Psoas muscle (tissue), 8 donors: ENCODE data around the gene NOVA1. TPM values are rescaled to one million over a fixed set of nuclear protein-coding genes. Genes with fewer than 3 reads are reported as not detected.

ENCODE experiments used
- ATAC-seq, 4 donors: fragments of 200-7000 bp; cut with Tn5 transposase; one replicate each; pipeline ENCODE4 v1.9.1; 2020; ENCODE audit warnings: moderate library complexity in 3 of 4, mild to moderate bottlenecking in 2 of 4
- DNase-seq, 2 donors: peaks; one replicate each; pipeline ENCODE4 v3.0.0-alpha.2; 2020
- H3K27ac ChIP-seq: fragments of 200-600 bp; one replicate; pipeline ENCODE4 v1.8.0; 2022
- H3K27me3 ChIP-seq, 3 donors: fragments of 200-600 bp in 1 of 3; one replicate each; pipeline versions ENCODE4 v1.6.1 to v1.8.0; 2013 to 2022; ENCODE audit warnings: low read length in 2 of 3, mild to moderate bottlenecking in 2 of 3, moderate library complexity in 1 of 3; ENCODE audit not compliant: insufficient read depth in 3 of 3
- H3K36me3 ChIP-seq, 2 donors: fragments of 200-600 bp in 1 of 2; one replicate each; pipeline versions ENCODE4 v1.6.1 to v1.8.0; 2013 to 2022; ENCODE audit warnings: low read depth in 1 of 2, mild to moderate bottlenecking in 1 of 2, moderate library complexity in 1 of 2; ENCODE audit not compliant: insufficient read depth in 1 of 2
- H3K4me1 ChIP-seq: fragments of 200-600 bp; one replicate; pipeline ENCODE4 v1.8.0; 2022
- H3K4me3 ChIP-seq: fragments of 200-600 bp; one replicate; pipeline ENCODE4 v1.8.0; 2022; ENCODE audit warnings: mild to moderate bottlenecking
- H3K9me3 ChIP-seq: fragments of 200-600 bp; one replicate; pipeline ENCODE4 v1.8.0; 2022
- WGBS, 3 donors: extraction: QIAGEN DNeasy Blood & Tissue Kit; methylation state at CpG; one replicate each; pipeline versions ENCODE4 v1.1.6 to v1.1.7; 2013; 5-methylcytosine and 5-hydroxymethylcytosine counted together
- intact Hi-C, 2 donors: fragments of 100-400 bp; cut with DNase I; formaldehyde crosslinking; loops; one replicate each; pipeline versions ENCODE4 v1.11.0 to v1.14.2; 2022
- polyA plus RNA-seq, 3 donors: library from polyadenylated mRNA; stranded (reverse); fragments of 200-250 nt; gene quantifications; one replicate each; pipeline ENCODE4 v1.2.3, GENCODE V29; 2013
- total RNA-seq, 4 donors: library from RNA; stranded (reverse); fragmentation: NEBNext Ultra II Directional in 2 of 4; extraction: Animal tissue kit (Norgen Biotek cat#: 25700) in 2 of 4; gene quantifications; one replicate each; pipeline versions ENCODE4 v1.2.1 to v1.2.4, GENCODE V29; 2021 to 2023
- TF ChIP-seq, protein P1 (sequence below): fragments of 200-600 bp; IDR thresholded peaks from one replicate; pipeline ENCODE4 v1.8.0; 2022; ENCODE audit warnings: antibody characterized with exemption
- donor health status: healthy with polysubstance abuse.
- donor health status: DM: no; HTN: no; CAD: no; lungs with moderate emphysema.
- donor health status: Bipolar disorder and iron deficiency.
- donor health status: healthy.
- donor health status: DM: yes; HTN: yes; CAD: no.
- donor health status: DM: no; HTN: no; CAD: no.
- donor health status: DM: no; HTN: no; CAD: no.
- donor health status: DM: yes; HTN: yes; CAD: no.

The NOVA1 gene
- total and polyA plus RNA-seq, 7 donors = 0.73 to 4.4 (median 2.5) TPM

DNA sequence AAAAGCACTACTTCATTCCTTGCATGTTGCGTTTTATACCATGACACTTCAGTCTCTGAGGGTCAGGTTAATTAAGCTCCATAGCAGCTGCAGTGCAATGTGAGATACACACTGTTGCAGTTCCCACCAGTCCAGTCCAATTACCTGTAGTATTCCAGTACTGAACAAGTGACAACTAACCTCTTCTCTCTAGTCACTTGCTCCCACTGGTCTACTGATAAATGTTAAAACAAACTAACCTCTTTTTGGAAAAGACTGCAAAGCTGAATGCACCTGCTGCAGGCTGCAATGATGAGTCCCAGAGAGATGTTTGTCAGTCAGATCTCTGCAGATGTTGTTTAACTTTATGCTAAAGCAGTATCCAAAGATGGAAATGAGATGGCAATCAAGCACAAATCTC lies 7.9 kb downstream of the NOVA1 start:
- TF ChIP-seq, protein P1, sequence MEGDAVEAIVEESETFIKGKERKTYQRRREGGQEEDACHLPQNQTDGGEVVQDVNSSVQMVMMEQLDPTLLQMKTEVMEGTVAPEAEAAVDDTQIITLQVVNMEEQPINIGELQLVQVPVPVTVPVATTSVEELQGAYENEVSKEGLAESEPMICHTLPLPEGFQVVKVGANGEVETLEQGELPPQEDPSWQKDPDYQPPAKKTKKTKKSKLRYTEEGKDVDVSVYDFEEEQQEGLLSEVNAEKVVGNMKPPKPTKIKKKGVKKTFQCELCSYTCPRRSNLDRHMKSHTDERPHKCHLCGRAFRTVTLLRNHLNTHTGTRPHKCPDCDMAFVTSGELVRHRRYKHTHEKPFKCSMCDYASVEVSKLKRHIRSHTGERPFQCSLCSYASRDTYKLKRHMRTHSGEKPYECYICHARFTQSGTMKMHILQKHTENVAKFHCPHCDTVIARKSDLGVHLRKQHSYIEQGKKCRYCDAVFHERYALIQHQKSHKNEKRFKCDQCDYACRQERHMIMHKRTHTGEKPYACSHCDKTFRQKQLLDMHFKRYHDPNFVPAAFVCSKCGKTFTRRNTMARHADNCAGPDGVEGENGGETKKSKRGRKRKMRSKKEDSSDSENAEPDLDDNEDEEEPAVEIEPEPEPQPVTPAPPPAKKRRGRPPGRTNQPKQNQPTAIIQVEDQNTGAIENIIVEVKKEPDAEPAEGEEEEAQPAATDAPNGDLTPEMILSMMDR = no peak
- Histone ChIP-seq H3K4me3 (no peak overlapping the region), H3K27ac (no peak overlapping the region), H3K9me3 (no peaks in the 10 kb centered on the region), H3K27me3 (no peaks in the 10 kb centered on the region), H3K36me3 (no peaks in the 10 kb centered on the region), H3K4me1 (no peaks in the 10 kb centered on the region)
- DNase-seq (no peak), ATAC-seq (no peak)
- WGBS, 3 donors = 69 to 72% (median 72%) methylated on average over 1 of the region's 1 CpG
- intact Hi-C loops = no loop called here

DNA sequence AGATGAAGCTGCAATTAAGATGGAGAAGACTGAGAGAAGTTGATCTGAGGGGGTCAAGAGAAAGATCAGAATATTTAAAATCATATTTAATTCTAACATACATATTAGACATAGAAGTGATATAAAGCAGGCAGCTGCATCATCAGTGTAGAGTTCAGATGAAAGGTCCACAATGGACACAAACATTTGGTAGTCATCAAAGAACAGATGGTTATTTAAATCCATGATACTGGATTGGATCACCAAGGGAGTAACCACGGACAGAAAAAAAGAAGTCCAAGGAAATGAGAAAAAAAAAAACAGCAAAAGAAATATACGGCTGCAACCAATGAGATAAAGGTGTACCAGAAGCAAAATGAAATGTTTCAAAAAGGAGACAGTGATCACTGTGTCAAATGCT lies 20.1 kb downstream of the NOVA1 start:
- H3K4me1 ChIP-seq = no peaks in the 10 kb centered on the region
- TF ChIP-seq, protein P1 = no peak
- no peak for DNase-seq
- no peaks in the 10 kb centered on the region for H3K27me3 ChIP-seq
- H3K36me3 ChIP-seq = no peaks in the 10 kb centered on the region
- no peak overlapping the region for H3K4me3 ChIP-seq
- no peak for ATAC-seq
- no peaks in the 10 kb centered on the region for H3K9me3 ChIP-seq
- 41 to 50% (median 50%) methylated on average over 2 of the region's 2 CpGs for WGBS, 3 donors
- H3K27ac ChIP-seq = no peak overlapping the region
- intact Hi-C loops = loop anchor here in 1 of 2 donors (5.0 kb wide), 1 partner anchor 60 kb away; no protein-coding TSS in a partner anchor

DNA sequence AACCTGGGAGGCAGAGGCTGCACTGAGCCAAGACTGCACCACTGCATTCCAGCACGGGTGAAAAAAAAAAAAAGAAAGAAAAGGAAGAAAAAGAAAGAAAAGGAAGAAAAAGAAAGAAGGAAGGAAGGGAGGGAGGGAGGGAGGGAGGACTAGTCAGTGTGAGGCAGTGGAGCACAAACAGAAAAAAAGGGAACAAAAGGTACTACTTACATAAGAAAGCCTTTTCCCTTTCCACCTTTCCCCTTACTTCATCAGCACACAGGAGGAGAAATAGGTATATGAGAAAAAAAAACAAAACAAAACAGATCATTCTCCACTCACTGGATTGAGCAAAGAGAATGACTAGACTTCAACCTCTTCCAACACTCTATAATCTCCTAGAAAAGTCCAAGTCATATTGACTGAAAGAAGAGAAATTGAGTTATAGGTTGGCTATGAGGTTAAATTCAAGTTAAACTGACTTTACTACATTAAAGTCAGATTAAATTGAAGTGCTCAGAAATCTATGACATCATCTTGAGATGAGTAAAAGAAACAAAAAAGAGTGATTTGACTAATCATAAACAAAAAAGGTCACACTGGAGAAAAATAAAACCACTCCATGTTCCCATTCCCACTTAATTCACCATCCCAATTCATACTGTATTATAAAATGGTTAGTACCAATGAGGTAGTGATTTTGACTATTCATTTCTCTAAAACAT lies 43.6 kb downstream of the NOVA1 start:
- Histone ChIP-seq H3K4me1 (no peaks in the 10 kb centered on the region), H3K36me3 (no peaks in the 10 kb centered on the region), H3K4me3 (no peak overlapping the region), H3K27ac (no peak overlapping the region), H3K9me3 (no peaks in the 10 kb centered on the region), H3K27me3 (no peaks in the 10 kb centered on the region)
- 43 to 67% (median 55%) methylated on average over 1 of the region's 1 CpG for WGBS, 3 donors
- no peak for DNase-seq
- intact Hi-C loops = no loop called here
- TF ChIP-seq, protein P1 = no peak
- no peak for ATAC-seq

DNA sequence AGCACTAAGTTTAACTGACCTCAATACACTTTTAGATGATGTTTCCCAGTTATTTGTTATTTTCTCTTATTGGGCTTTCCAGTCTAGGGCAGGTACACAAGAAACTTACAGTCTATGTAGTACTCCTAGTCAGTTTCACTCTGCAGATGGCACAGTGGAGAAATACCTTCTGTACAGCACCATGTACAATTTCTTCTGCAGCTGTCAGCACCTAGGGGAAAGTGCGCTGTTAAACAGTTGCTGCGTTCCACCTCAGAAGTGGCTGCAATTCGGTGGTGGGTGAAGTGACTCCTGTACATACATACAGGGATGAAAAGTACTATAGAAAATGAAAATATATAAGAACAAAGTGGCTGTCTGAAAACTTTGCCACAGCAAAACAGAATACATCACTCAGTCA lies 48.3 kb downstream of the NOVA1 start:
- ATAC-seq (no peak), DNase-seq (no peak)
- Histone ChIP-seq H3K4me1 (no peaks in the 10 kb centered on the region), H3K36me3 (no peaks in the 10 kb centered on the region), H3K4me3 (no peak overlapping the region), H3K27ac (no peak overlapping the region), H3K27me3 (no peaks in the 10 kb centered on the region), H3K9me3 (no peaks in the 10 kb centered on the region)
- TF ChIP-seq, protein P1 = no peak
- intact Hi-C loops = no loop called here
- 87 to 94% (median 87%) methylated on average over 3 of the region's 3 CpGs for WGBS, 3 donors

DNA sequence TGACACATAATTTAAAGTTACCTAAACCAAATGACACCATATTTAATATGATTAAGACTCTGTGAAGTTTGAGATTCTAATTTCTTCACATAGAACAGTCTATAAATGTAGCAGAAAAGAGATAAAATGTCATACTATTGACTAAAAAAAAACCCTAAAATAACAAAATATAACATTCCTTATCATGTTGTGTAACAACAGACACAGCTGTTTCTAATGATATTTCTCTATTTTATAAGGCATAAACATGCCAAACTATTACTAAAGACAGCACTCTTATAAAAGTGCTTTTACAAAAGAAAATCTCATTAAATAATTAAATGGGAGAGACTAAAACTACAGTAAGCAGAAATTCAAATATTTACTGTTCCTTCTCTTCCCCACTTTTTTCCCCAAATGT lies 49.4 kb downstream of the NOVA1 start:
- ATAC-seq (no peak), DNase-seq (no peak)
- no peaks in the 10 kb centered on the region for H3K4me1 ChIP-seq
- no peaks in the 10 kb centered on the region for H3K27me3 ChIP-seq
- no peaks in the 10 kb centered on the region for H3K36me3 ChIP-seq
- no peak overlapping the region for H3K4me3 ChIP-seq
- H3K27ac ChIP-seq = no peak overlapping the region
- no peaks in the 10 kb centered on the region for H3K9me3 ChIP-seq
- intact Hi-C loops = no loop called here
- TF ChIP-seq, protein P1 = no peak
